Glutamatergic neuron (in vitro differentiated cells): ENCODE measurements around the gene VWA5B2. TPM values are rescaled to one million over a fixed set of nuclear protein-coding genes. Genes with fewer than 3 reads are reported as not detected.

Experiments
- DNase-seq: peaks from one replicate; pipeline ENCODE4 v3.0.0; 2022
- H3K27ac Mint-ChIP-seq: one replicate; pipeline ENCODE4 v1.8.0; 2020; ENCODE audit warnings: mild to moderate bottlenecking, mixed read lengths, inconsistent platforms; ENCODE audit not compliant: unreplicated experiment
- H3K27me3 Mint-ChIP-seq: one replicate; pipeline ENCODE4 v1.8.0; 2020; ENCODE audit warnings: mild to moderate bottlenecking, moderate library complexity, mixed read lengths, inconsistent platforms; ENCODE audit not compliant: unreplicated experiment
- H3K36me3 Mint-ChIP-seq: one replicate; pipeline ENCODE4 v1.8.0; 2020; ENCODE audit warnings: mild to moderate bottlenecking, mixed read lengths, inconsistent platforms; ENCODE audit not compliant: unreplicated experiment
- H3K4me1 Mint-ChIP-seq: one replicate; pipeline ENCODE4 v1.8.0; 2020; ENCODE audit warnings: mild to moderate bottlenecking, low read depth, mixed read lengths, inconsistent platforms; ENCODE audit not compliant: unreplicated experiment
- H3K4me3 Mint-ChIP-seq: one replicate; pipeline ENCODE4 v1.8.0; 2020; ENCODE audit warnings: mild to moderate bottlenecking, mixed read lengths, inconsistent platforms; ENCODE audit not compliant: unreplicated experiment
- H3K9me3 Mint-ChIP-seq: one replicate; pipeline ENCODE4 v1.8.0; 2020; ENCODE audit warnings: mild to moderate bottlenecking, moderate library complexity, mixed read lengths, inconsistent platforms; ENCODE audit not compliant: unreplicated experiment
- CTCF ChIP-seq: fragments of 200-600 bp; sonication (generic); IDR thresholded peaks from one replicate; pipeline ENCODE4 v1.5.0; 2021; ENCODE audit not compliant: partially characterized antibody, unreplicated experiment
- total RNA-seq: library from RNA; stranded (reverse); fragmentation: NEBNext Ultra II Directional; extraction: Animal tissue kit (Norgen Biotek cat#: 25700); gene quantifications from one replicate; pipeline ENCODE4 v1.2.1, GENCODE V29; 2021; ENCODE audit not compliant: unreplicated experiment

VWA5B2 gene
- total RNA-seq, 1 donor from 2014 or later, result 56.5 TPM

GRCh38 chr3:184203526-184203925, 25.9 kb upstream of the VWA5B2 start:
- no peaks in the 10 kb centered on the region for H3K9me3 Mint-ChIP-seq
- H3K36me3 Mint-ChIP-seq, result no peaks in the 10 kb centered on the region
- no peak overlapping the region for H3K4me3 Mint-ChIP-seq
- TF ChIP-seq CTCF, result no peak
- H3K4me1 Mint-ChIP-seq, result no peaks in the 10 kb centered on the region
- no peak for DNase-seq
- no peak overlapping the region for H3K27ac Mint-ChIP-seq
- no peaks in the 10 kb centered on the region for H3K27me3 Mint-ChIP-seq

- Mint-ChIP-seq H3K9me3 (no peaks in the 10 kb centered on the region), H3K4me1 (no peaks in the 10 kb centered on the region), H3K36me3 (no peaks in the 10 kb centered on the region), H3K4me3 (no peak overlapping the region), H3K27me3 (no peaks in the 10 kb centered on the region), H3K27ac (no peak overlapping the region)
- no peak for TF ChIP-seq CTCF
- DNase-seq, result no peak
Measured at GRCh38 chr3:184209146-184209923, 20.1 kb upstream of the VWA5B2 start.

GRCh38 chr3:184211297-184211696, 18.1 kb upstream of the VWA5B2 start:
- Mint-ChIP-seq H3K36me3 (no peaks in the 10 kb centered on the region), H3K27ac (no peak overlapping the region), H3K4me1 (no peaks in the 10 kb centered on the region), H3K4me3 (no peak overlapping the region), H3K9me3 (no peaks in the 10 kb centered on the region), H3K27me3 (no peaks in the 10 kb centered on the region)
- no peak for DNase-seq
- TF ChIP-seq CTCF, result no peak

- Mint-ChIP-seq H3K27me3 (no peaks in the 10 kb centered on the region), H3K36me3 (no peaks in the 10 kb centered on the region), H3K9me3 (no peaks in the 10 kb centered on the region), H3K4me3 (no peak overlapping the region), H3K4me1 (no peaks in the 10 kb centered on the region), H3K27ac (no peak overlapping the region)
- no peak for TF ChIP-seq CTCF
- no peak for DNase-seq
Measured at GRCh38 chr3:184211718-184212117, 17.7 kb upstream of the VWA5B2 start.

GRCh38 chr3:184218814-184219213, 10.6 kb upstream of the VWA5B2 start:
- H3K9me3 Mint-ChIP-seq, result no peaks in the 10 kb centered on the region
- H3K27ac Mint-ChIP-seq, result no peak overlapping the region
- no peak for TF ChIP-seq CTCF
- no peaks in the 10 kb centered on the region for H3K27me3 Mint-ChIP-seq
- no peaks in the 10 kb centered on the region for H3K4me1 Mint-ChIP-seq
- DNase-seq, result no peak
- H3K36me3 Mint-ChIP-seq, result no peaks in the 10 kb centered on the region
- H3K4me3 Mint-ChIP-seq, result no peak overlapping the region
